ENCODE measurements around the gene MYL12A. TPM values are rescaled to one million over a fixed set of nuclear protein-coding genes. Genes with fewer than 3 reads are reported as not detected.

MYL12A gene
- total and polyA plus RNA-seq, 2 of the 13 experiments (the other 11 are each of a cell fraction or from before 2014, with no cell fraction given) = 261 to 277 TPM

- TF ChIP-seq BCLAF1 (IDR thresholded peaks at IDR 0.05) (no peak), TFE3 (CRISPR knock-in tag; IDR thresholded peaks at IDR 0.05) (no peak), ZNF768 (CRISPR knock-in tag; IDR thresholded peaks at IDR 0.05) (0 out of 2 replicates have a peak, but pooled peaks have one; percentile 35), CTCF (CRISPR knock-in tag; IDR thresholded peaks at IDR 0.05) (peak; percentile 99), ZNF232 (CRISPR knock-in tag; IDR thresholded peaks at IDR 0.05; ENCODE audit: borderline replicate concordance) (no peak), FOSL1 (CRISPR knock-in tag; IDR thresholded peaks at IDR 0.05; ENCODE audit: borderline replicate concordance) (no peak), CCDC6 (CRISPR knock-in tag; IDR thresholded peaks at IDR 0.05) (no peak), SIN3A (IDR thresholded peaks at IDR 0.05; ENCODE audit: borderline replicate concordance, low read depth, low read length) (no peak), KLF16 (CRISPR knock-in tag; IDR thresholded peaks at IDR 0.05) (peak in 1 of 2 experiments; percentile 31; a peak in 1 of 4 replicates)
- TF ChIP-seq, protein P1, sequence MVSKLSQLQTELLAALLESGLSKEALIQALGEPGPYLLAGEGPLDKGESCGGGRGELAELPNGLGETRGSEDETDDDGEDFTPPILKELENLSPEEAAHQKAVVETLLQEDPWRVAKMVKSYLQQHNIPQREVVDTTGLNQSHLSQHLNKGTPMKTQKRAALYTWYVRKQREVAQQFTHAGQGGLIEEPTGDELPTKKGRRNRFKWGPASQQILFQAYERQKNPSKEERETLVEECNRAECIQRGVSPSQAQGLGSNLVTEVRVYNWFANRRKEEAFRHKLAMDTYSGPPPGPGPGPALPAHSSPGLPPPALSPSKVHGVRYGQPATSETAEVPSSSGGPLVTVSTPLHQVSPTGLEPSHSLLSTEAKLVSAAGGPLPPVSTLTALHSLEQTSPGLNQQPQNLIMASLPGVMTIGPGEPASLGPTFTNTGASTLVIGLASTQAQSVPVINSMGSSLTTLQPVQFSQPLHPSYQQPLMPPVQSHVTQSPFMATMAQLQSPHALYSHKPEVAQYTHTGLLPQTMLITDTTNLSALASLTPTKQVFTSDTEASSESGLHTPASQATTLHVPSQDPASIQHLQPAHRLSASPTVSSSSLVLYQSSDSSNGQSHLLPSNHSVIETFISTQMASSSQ (IDR thresholded peaks at IDR 0.05; ENCODE audit: low read depth) = peak; percentile 28; the same call in 1 of the 2 replicates
- TF ChIP-seq, protein P1 (CRISPR knock-in tag; IDR thresholded peaks at IDR 0.05; ENCODE audit: borderline replicate concordance) = 0 out of 2 replicates have a peak, but pooled peaks have one; percentile 41
- TF ChIP-seq, protein P2, sequence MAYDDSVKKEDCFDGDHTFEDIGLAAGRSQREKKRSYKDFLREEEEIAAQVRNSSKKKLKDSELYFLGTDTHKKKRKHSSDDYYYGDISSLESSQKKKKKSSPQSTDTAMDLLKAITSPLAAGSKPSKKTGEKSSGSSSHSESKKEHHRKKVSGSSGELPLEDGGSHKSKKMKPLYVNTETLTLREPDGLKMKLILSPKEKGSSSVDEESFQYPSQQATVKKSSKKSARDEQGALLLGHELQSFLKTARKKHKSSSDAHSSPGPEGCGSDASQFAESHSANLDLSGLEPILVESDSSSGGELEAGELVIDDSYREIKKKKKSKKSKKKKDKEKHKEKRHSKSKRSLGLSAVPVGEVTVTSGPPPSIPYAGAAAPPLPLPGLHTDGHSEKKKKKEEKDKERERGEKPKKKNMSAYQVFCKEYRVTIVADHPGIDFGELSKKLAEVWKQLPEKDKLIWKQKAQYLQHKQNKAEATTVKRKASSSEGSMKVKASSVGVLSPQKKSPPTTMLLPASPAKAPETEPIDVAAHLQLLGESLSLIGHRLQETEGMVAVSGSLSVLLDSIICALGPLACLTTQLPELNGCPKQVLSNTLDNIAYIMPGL (CRISPR knock-in tag; IDR thresholded peaks at IDR 0.05; ENCODE audit: borderline replicate concordance in 1 of 2, low read depth in 1 of 2) = peak; percentile 92 to 94
- TF ChIP-seq, protein P3, sequence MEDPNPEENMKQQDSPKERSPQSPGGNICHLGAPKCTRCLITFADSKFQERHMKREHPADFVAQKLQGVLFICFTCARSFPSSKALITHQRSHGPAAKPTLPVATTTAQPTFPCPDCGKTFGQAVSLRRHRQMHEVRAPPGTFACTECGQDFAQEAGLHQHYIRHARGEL (CRISPR knock-in tag; IDR thresholded peaks at IDR 0.05) = no peak
- TF ChIP-seq, protein P4, sequence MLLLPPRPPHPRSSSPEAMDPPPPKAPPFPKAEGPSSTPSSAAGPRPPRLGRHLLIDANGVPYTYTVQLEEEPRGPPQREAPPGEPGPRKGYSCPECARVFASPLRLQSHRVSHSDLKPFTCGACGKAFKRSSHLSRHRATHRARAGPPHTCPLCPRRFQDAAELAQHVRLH (CRISPR knock-in tag; IDR thresholded peaks at IDR 0.05; ENCODE audit: borderline replicate concordance, low read depth) = 0 out of 2 replicates have a peak, but pooled peaks have one; percentile 28
These were observed 1.6 kb upstream of the MYL12A start (continued) for GRCh38 chr18:3245853-3246634.
